Hepatocyte (in vitro differentiated cells): ENCODE results near the gene CWC27. TPM values are rescaled to one million over a fixed set of nuclear protein-coding genes. Genes with fewer than 3 reads are reported as not detected.

Experiments used
- DNase-seq: peaks from one replicate; pipeline ENCODE4 v3.0.0-alpha.2; 2016; ENCODE audit warnings: low spot score
- H2AFZ ChIP-seq: fragments of 200-600 bp; sonication (generic); 2 replicates; pipeline ENCODE4 v1.6.0; 2016; ENCODE audit warnings: antibody characterized with exemption, mild to moderate bottlenecking
- H3K27ac ChIP-seq: fragments of 200-600 bp; sonication (generic); 2 replicates; pipeline ENCODE4 v1.5.1; 2016; ENCODE audit warnings: mild to moderate bottlenecking
- H3K27me3 ChIP-seq: fragments of 200-600 bp; sonication (generic); 2 replicates; pipeline ENCODE4 v1.6.1; 2016
- H3K36me3 ChIP-seq: fragments of 200-600 bp; sonication (generic); replicated peaks from 2 replicates; pipeline ENCODE4 v1.5.1; 2016; ENCODE audit warnings: low read depth; ENCODE audit not compliant: insufficient read depth
- H3K4me1 ChIP-seq: fragments of 200-600 bp; sonication (generic); 2 replicates; pipeline ENCODE4 v1.5.1; 2016; ENCODE audit warnings: mild to moderate bottlenecking, moderate library complexity; ENCODE audit not compliant: insufficient read depth
- H3K4me2 ChIP-seq: fragments of 200-600 bp; sonication (generic); 2 replicates; pipeline ENCODE4 v1.6.0; 2016
- H3K4me3 ChIP-seq: fragments of 200-600 bp; sonication (generic); 2 replicates; pipeline ENCODE4 v1.5.1; 2016; ENCODE audit warnings: mild to moderate bottlenecking
- H3K79me2 ChIP-seq: fragments of 200-600 bp; sonication (generic); 2 replicates; pipeline ENCODE4 v1.6.0; 2017; ENCODE audit warnings: mild to moderate bottlenecking
- H3K9me2 ChIP-seq: fragments of 200-600 bp; sonication (generic); replicated peaks from 2 replicates; pipeline ENCODE4 v1.6.0; 2017; ENCODE audit warnings: mild to moderate bottlenecking; ENCODE audit not compliant: insufficient read depth
- H3K9me3 ChIP-seq: fragments of 200-600 bp; sonication (generic); 2 replicates; pipeline ENCODE4 v1.5.1; 2016; ENCODE audit warnings: low read depth, mild to moderate bottlenecking
- H4K20me1 ChIP-seq: fragments of 200-600 bp; sonication (generic); 2 replicates; pipeline ENCODE4 v1.6.0; 2016; ENCODE audit warnings: mild to moderate bottlenecking; ENCODE audit not compliant: insufficient read depth, poor library complexity, severe bottlenecking
- CTCF ChIP-seq: fragments of 200-600 bp; sonication (generic); IDR thresholded peaks from 2 replicates; pipeline ENCODE4 v1.5.1; 2016; ENCODE audit warnings: antibody characterized with exemption, mild to moderate bottlenecking; ENCODE audit not compliant: poor library complexity
- EZH2 ChIP-seq: fragments of 200-600 bp; sonication (generic); IDR thresholded peaks from 2 replicates; pipeline ENCODE4 v1.6.1; 2016; ENCODE audit warnings: antibody characterized with exemption, mild to moderate bottlenecking, borderline replicate concordance
- EZH2phosphoT487 ChIP-seq: fragments of 200-600 bp; sonication (generic); IDR thresholded peaks from one replicate; pipeline ENCODE4 v1.6.1; 2018; ENCODE audit warnings: antibody characterized with exemption, mild to moderate bottlenecking, low read depth, moderate library complexity; ENCODE audit not compliant: unreplicated experiment, severe bottlenecking
- WGBS: methylation state at CpG from one replicate; pipeline ENCODE4 v1.1.6; 2016; ENCODE audit warnings: low lambda C conversion rate; ENCODE audit errors: missing lambda C conversion rate; 5-methylcytosine and 5-hydroxymethylcytosine counted together
- polyA plus RNA-seq: library from polyadenylated mRNA; unstranded; fragments of >200 nt; fragmentation: Nextera tagmentation; extraction: Ambion mirVana; gene quantifications from 2 replicates; pipeline ENCODE4 v1.2.1, GENCODE V29; 2016
- total RNA-seq: library from RNA; depleted of rRNA; stranded (reverse); fragments of >200 nt; gene quantifications from 2 replicates; pipeline ENCODE4 v1.2.3, GENCODE V29; 2014

The CWC27 gene
- total and polyA plus RNA-seq, 2 experiments from 2014 or later, result 15.8 to 32.5 TPM

- 90% methylated on average over 2 of the region's 2 CpGs for WGBS
- Histone ChIP-seq H3K9me3 (no peaks in the 10 kb centered on the region), H3K4me3 (no peak overlapping the region), H3K9me2 (no peaks in the 10 kb centered on the region), H3K27me3 (no peaks in the 10 kb centered on the region), H3K4me1 (no peaks in the 10 kb centered on the region), H3K36me3 (no peaks in the 10 kb centered on the region), H3K4me2 (no peak overlapping the region), H2AFZ (no peak overlapping the region), H3K27ac (no peak overlapping the region), H4K20me1 (no peaks in the 10 kb centered on the region), H3K79me2 (no peaks in the 10 kb centered on the region)
- DNase-seq, result no peak
- TF ChIP-seq EZH2 (no peak), EZH2phosphoT487 (no peak), CTCF (no peak)
Observed at GRCh38 chr5:64788156-64788555, 19.4 kb downstream of the CWC27 start.

- Histone ChIP-seq H4K20me1 (no peaks in the 10 kb centered on the region), H3K36me3 (no peaks in the 10 kb centered on the region), H3K79me2 (no peaks in the 10 kb centered on the region), H3K27me3 (no peaks in the 10 kb centered on the region), H3K9me2 (no peaks in the 10 kb centered on the region), H3K9me3 (no peaks in the 10 kb centered on the region), H3K27ac (no peak overlapping the region), H3K4me2 (no peak overlapping the region), H3K4me3 (no peak overlapping the region), H3K4me1 (no peaks in the 10 kb centered on the region), H2AFZ (no peak overlapping the region)
- no peak for DNase-seq
- TF ChIP-seq CTCF, result no peak
- no peak for TF ChIP-seq EZH2phosphoT487
- WGBS, result 90% methylated on average over 3 of the region's 3 CpGs
Observed at GRCh38 chr5:64789457-64789856, 20.7 kb downstream of the CWC27 start.

- Histone ChIP-seq H3K4me1 (no peaks in the 10 kb centered on the region), H2AFZ (no peak overlapping the region), H3K4me2 (no peak overlapping the region), H3K36me3 (no peaks in the 10 kb centered on the region), H3K9me2 (no peaks in the 10 kb centered on the region), H4K20me1 (no peaks in the 10 kb centered on the region), H3K9me3 (no peaks in the 10 kb centered on the region), H3K79me2 (no peaks in the 10 kb centered on the region), H3K27ac (no peak overlapping the region), H3K4me3 (no peak overlapping the region), H3K27me3 (no peaks in the 10 kb centered on the region)
- no peak for DNase-seq
- 97% methylated on average over 1 of the region's 1 CpG for whole genome bisulfite sequencing
- TF ChIP-seq CTCF (no peak), EZH2 (no peak), EZH2phosphoT487 (no peak)
Observed at GRCh38 chr5:64790210-64790609, 21.5 kb downstream of the CWC27 start.

GRCh38 chr5:64792469-64792868 lies 23.7 kb downstream of the CWC27 start:
- Histone ChIP-seq H3K4me1 (no peaks in the 10 kb centered on the region), H3K9me3 (no peaks in the 10 kb centered on the region), H2AFZ (no peak overlapping the region), H4K20me1 (no peaks in the 10 kb centered on the region), H3K27ac (peak overlapping the region; percentile 44), H3K79me2 (no peaks in the 10 kb centered on the region), H3K27me3 (no peaks in the 10 kb centered on the region), H3K9me2 (no peaks in the 10 kb centered on the region), H3K4me2 (no peak overlapping the region), H3K36me3 (no peaks in the 10 kb centered on the region), H3K4me3 (no peak overlapping the region)
- DNase-seq, result no peak
- no peak for TF ChIP-seq EZH2
- no peak for TF ChIP-seq EZH2phosphoT487
- no peak for TF ChIP-seq CTCF
